Measurements from ENCODE around the gene KISS1.

KISS1 gene

GRCh38 chr1:204190212-204191211, 5.8 kb downstream of the KISS1 start:
- no peak for DNase-seq

- DNase-seq = no peak
Observed at GRCh38 chr1:204188959-204189639, 7.2 kb downstream of the KISS1 start.

DNA sequence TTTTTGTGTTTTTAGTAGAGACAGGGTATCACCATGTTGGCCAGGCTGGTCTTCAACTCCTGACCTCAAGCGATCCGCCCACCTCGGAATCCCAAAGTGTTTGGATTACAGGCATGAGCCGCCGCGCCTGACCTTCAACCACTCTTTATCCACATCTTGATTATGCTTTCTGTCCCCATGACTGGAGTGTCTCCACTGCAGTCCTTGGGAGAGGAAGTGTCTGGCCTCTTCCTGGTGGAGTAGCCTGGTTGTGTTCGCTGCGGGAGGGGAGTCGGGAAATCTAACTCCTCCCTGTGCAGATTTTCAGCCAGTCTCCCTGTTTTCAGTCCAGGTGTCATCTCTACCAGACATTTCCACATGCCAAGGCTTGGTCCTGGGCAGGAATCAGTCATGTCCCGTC, 9.7 kb downstream of the KISS1 start:
- DNase-seq = no peak

- no peak for DNase-seq
Observed at GRCh38 chr1:204181116-204181515, 15.2 kb downstream of the KISS1 start.

- peak in 1 of 2 experiments; percentile 27 for DNase-seq
Observed at GRCh38 chr1:204180133-204180532, 16.2 kb downstream of the KISS1 start.

DNA sequence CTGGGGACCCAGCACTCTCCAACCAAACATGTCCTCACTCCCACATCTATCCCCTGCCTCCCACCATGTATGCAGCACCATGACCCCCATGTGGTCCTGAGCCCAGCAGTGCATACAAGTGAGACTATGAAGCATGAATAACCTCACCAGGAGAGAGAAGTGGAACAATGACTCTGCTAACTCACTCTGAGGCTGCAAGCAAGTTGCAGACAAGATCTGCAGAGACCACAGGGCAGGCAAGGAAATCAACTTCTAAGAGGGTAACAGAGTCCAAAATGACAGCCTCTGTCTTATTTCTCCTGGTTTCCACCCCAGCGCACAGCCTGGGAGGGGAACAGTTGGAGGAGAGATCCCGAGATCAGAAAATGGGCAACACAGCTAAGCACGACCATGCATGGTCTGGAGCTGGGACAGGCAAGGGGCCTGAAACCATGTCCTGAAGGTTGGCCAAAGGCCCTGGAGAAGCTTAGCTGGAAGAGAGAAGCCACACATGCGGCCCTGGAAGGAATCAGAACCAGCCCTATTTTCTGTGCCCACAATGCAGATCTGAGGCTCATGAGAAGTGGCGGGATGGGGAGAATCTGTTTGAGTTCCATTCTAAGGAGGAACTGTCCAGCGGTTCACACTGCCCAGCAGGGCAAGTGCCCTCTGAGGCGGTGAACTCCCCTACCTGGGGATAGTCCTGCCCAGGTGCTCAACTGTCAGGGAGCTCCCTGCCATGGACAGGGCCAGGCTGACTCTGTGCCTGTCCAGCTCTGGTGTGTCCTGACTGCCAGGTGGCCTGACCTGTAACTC, 17.6 kb downstream of the KISS1 start:
- DNase-seq = no peak

DNA sequence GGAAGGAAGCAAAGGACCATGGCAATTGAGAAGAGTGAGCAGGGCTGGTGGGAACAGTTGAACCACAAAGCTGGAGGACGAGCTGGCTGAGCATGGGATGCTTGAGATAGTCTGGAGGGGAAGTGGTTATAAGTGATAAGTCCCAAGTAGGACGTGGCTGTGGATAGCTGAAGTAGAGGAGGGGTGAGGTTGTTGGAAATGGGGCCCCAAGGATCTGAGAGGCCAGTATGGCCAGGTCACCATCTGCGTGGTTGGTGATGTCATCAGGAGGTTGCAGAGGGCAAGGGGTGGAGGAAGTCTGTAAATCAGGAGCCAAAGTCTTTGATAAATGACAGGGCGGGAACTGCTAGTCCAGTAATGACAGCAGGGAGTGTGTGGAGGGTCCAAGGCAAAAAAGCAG, 19.2 kb downstream of the KISS1 start:
- DNase-seq = no peak

DNA sequence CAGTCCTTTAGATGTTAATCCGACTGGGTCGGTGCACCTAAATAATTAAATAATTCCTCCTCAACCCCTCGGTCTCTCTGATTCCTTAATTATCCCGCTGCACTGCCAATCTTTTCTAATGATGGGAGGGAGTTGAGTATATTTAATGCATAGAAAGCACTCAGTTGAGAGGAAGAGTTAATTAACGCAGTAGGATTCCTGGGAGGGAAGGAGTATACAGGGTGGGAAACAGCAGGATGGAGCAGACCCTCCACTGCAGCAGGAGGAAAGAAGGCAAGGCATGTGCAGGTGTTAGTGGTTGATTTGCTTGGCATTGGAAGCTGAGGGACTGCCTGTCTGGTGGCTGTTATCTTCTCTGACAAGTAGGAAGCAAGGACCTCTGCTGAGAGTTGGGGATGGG, 20.2 kb downstream of the KISS1 start:
- no peak for DNase-seq

DNA sequence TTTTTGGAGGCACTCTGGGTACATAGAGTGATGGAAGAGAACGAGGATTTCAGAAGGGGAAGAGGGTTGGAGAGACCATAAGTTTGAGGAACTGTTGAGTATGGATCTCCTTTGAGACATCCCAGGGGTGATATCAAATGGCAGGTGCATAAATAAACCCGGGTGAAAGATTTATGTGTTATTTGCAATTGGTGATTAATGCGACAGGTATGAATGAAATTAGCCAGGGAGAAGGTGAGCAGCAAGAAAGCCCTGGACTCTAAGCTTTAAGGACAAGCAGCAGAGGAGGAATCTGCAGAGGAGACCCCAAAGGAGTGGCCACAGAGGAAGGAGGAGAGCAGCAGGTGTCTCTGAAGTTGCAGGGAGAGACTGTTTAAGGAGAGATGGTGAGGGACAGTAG, 21.3 kb downstream of the KISS1 start:
- DNase-seq = no peak

DNA sequence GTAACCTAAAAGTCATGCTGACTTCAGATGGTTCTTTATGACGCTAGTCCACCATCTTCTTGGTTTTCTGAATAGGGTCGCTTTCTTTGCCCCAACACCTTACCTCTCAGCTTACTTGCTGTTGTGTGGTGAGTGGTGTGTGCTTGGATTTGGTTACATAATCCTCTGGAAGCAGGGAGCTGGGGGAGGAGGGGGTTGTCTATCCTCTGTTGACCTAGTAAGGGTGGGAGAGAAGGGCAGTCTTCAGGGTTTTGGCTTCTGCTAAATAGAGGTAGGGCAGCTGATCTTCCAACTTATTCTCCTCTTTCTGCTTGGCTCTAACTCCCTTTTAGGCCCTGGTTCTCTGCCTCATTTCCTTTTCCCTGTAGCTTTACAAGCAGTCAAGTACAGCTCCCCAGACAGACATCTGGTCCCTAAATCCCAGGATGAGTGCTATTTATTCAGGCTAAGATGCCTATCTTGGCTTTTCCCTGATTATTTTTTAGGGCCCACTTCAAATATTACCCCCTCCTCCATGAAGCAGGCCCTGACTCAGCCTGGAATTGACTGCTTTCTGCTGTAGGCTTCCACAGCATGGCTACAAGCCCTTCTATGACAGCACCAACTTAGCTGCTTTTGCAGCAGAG, 23.8 kb downstream of the KISS1 start:
- DNase-seq = no peak

- DNase-seq = no peak
Observed at GRCh38 chr1:204171751-204172178, 24.5 kb downstream of the KISS1 start.

- no peak for DNase-seq
Observed at GRCh38 chr1:204170494-204171155, 25.7 kb downstream of the KISS1 start.

GRCh38 chr1:204169858-204170257, 26.4 kb downstream of the KISS1 start:
- no peak for DNase-seq

- no peak for DNase-seq
Observed at GRCh38 chr1:204167730-204168129, 28.6 kb downstream of the KISS1 start.

GRCh38 chr1:204166219-204166618, 30.1 kb downstream of the KISS1 start, which contains the start of gene REN:
Gene REN (minus strand): TSS chr1:204166337. CDS start chr1:204166293, 44 bp downstream.
- DNase-seq = no peak

DNA sequence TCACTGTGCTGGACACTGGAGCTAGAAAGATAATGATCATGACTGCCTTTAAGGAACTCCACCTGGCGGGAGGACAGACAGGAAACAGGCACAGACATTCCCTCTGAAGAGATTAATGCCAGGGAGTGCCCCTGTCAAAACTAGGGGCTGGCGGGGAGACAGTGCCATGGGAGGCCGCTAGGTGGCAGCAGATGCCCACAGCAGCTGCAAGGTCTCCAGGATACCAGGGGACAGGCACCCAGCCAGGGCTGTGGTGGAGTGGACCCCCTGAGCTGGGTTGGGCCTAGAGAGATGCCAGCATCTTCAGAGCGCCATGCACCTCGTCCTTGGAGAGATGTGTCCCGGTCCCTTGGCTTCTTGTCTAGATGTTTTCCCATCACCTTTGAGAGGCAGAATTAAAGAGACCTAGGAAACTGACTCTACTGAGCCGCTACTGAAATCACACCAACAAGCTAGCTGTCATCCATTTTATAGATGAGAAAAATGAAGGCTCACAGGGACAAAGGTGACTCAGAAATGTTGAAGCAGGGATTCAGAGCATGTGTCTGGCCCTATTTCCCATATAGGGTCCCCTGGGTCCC, 33.7 kb downstream of the KISS1 start:
- DNase-seq = peak; percentile 66 to 77

DNA sequence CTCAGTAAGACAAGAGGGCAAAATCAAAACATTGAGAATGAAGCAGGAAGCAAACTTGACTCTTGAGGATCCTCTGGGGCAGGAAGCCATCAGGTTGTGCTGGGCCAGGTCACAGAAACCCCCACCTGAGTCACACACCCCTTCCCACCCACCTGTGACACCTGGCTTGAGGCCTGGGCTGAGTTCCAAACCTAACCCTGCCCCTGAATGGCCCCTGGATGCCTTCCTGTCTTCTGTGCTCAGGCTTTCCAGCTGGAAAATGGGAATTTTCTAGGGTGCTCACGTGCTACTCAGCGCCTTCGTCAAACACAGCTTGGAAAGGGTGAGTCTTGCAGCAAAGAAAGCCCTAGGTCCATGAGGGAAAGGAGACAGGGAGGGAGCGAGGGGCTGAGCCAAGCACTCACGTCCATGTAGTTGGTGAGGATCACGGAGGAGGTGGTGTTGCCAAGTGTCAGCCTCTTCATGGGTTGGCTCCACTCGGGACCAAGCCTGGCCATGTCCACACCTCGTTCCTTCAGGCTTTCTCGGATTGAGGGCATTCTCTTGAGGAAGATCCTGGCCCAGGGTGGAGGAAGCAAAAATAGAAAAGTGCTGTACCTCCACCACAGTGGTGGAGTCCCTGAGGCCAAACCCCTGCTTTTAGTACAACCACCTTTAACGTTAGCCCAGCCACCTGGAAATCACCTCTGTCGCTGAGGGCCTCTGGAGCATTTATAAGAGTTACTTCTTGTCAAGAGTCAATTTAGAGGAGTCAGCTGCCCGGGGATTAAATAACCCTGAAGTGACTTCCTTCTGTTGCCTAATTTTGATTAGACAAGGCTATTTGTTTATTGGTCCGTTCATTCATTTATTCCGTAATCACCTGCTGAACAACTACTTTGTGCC, 34.4 kb downstream of the KISS1 start:
- DNase-seq = no peak

GRCh38 chr1:204157962-204158361, 38.3 kb downstream of the KISS1 start:
- DNase-seq = no peak

DNA sequence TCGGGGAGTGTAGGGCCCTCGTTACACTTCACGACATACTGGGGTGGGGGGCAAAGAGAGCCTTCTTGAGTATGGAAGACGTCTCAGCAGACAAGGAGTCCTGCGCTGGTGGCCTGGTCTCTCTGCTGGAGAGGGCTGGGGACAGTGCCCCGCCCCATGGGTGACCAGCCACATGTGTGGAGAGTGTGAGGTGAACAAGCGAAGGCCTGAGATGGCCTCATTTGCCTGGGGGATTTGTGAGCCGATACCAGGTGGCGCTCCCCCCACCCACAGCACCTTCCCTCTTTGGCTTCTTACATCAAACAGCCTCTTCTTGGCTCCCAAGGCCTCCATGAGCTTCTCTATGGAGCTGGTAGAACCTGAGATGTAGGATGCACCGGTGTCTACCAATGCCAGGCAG, 40.4 kb downstream of the KISS1 start:
- DNase-seq = no peak

- DNase-seq = no peak
Observed at GRCh38 chr1:204154568-204155255, 41.6 kb downstream of the KISS1 start.
